Measurements from ENCODE around the gene CD22. TPM values are rescaled to one million over a fixed set of nuclear protein-coding genes. Genes with fewer than 3 reads are reported as not detected.
"Not testable (repeated sequence)": the region's sequence is repeated elsewhere in the genome, so short reads cannot be mapped to it uniquely, and the experiment has no call there.

Gene CD22
- total RNA-seq, 4 donors from 2014 or later, result 7.2 to 22.8 (median 13.4) TPM

DNA sequence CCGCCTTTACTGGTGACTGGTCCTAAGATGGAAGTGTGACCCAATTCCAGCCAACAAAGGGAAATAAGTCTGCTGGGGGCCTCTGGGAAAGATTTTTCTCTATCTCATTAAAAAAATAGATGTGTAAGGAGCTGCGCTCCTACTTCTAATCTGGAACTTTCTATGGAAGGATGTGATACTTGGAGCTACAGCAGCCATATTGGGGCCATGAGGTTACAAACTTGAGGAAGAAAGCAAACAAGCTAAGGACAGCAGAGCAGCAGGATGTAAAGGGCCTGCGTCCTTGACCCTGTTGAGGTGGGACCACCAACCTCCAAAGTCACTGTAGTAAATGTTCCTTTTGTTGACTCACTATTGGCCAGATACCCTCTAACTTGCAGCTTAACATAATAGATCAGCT is 49.4 kb downstream of the CD22 start:
- no peaks in the 10 kb centered on the region for H3K27me3 ChIP-seq
- H3K9me3 ChIP-seq, result peaks cover 0 to 9% (median 0%) of the 10 kb centered on the region in 4 donors
- WGBS, 2 donors, result 93 to 96% methylated on average over 3 of the region's 3 CpGs
- no peak overlapping the region for H3K4me3 ChIP-seq
- no peaks in the 10 kb centered on the region for H3K4me1 ChIP-seq
- H3K36me3 ChIP-seq, result no peaks in the 10 kb centered on the region
- TF ChIP-seq POLR2A (IDR thresholded peaks at IDR 0.05), result no peak
- no peak for TF ChIP-seq EP300 (IDR thresholded peaks at IDR 0.05)
- TF ChIP-seq, protein P1, sequence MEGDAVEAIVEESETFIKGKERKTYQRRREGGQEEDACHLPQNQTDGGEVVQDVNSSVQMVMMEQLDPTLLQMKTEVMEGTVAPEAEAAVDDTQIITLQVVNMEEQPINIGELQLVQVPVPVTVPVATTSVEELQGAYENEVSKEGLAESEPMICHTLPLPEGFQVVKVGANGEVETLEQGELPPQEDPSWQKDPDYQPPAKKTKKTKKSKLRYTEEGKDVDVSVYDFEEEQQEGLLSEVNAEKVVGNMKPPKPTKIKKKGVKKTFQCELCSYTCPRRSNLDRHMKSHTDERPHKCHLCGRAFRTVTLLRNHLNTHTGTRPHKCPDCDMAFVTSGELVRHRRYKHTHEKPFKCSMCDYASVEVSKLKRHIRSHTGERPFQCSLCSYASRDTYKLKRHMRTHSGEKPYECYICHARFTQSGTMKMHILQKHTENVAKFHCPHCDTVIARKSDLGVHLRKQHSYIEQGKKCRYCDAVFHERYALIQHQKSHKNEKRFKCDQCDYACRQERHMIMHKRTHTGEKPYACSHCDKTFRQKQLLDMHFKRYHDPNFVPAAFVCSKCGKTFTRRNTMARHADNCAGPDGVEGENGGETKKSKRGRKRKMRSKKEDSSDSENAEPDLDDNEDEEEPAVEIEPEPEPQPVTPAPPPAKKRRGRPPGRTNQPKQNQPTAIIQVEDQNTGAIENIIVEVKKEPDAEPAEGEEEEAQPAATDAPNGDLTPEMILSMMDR (IDR thresholded peaks at IDR 0.05), result no peak
- H3K27ac ChIP-seq, result no peak overlapping the region
- DNase-seq (ENCODE audit: low spot score in 2 of 2), result no peak

DNA sequence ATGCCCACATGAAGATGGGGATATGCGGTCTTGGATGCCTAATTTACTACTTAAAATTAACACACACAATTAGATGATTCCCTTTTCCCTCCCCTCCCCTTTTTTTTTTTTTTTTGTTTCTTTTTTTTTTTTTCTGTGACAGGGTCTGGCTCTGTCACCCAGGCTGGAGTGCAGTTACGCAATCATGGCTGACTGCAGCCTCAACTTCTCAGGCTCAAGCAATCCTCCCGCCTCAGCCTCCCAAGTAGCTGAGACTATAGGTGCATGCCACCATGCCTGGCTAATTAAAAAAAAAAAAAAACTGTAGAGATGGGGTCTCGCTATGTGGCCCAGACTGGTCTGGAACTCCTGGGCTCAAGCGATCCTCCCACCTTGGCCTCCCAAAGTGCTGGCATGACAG is 50.6 kb downstream of the CD22 start:
- H3K4me3 ChIP-seq; H3K27ac ChIP-seq; DNase-seq (ENCODE audit: low spot score in 2 of 2); H3K4me1 ChIP-seq; H3K36me3 ChIP-seq; H3K9me3 ChIP-seq; H3K27me3 ChIP-seq: not testable (repeated sequence)
- WGBS, 2 donors, result 87 to 91% methylated on average over 5 of the region's 5 CpGs

DNA sequence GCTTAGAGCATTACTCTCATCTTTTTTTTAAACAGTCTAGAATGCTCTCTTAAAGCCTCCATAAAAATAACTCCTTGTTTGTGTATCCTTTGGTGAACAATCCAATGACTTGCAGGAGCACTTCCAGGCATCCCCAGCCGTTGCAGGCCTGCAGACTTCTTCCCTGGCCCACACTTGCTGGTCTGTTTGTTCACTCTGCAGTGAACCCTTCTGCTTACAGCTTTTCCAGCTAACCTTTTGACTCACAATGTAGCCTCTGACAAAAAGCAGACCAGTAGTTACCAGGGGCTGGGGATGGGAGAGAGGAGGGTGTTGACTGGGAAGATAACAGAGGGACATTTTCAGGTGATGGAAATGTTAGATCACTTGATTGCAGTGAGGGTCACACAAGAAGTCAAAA is 51.0 kb downstream of the CD22 start:
- no peaks in the 10 kb centered on the region for H3K4me1 ChIP-seq
- no peak overlapping the region for H3K4me3 ChIP-seq
- TF ChIP-seq POLR2A (IDR thresholded peaks at IDR 0.05) (no peak), EP300 (IDR thresholded peaks at IDR 0.05) (no peak)
- TF ChIP-seq, protein P1 (IDR thresholded peaks at IDR 0.05), result no peak
- no peak overlapping the region for H3K27ac ChIP-seq
- H3K36me3 ChIP-seq, result no peaks in the 10 kb centered on the region
- DNase-seq (ENCODE audit: low spot score in 2 of 2), result no peak
- peaks cover 0 to 9% (median 0%) of the 10 kb centered on the region in 4 donors for H3K9me3 ChIP-seq
- no peaks in the 10 kb centered on the region for H3K27me3 ChIP-seq
- WGBS, 2 donors, result 31 to 36% methylated on average over 1 of the region's 1 CpG

DNA sequence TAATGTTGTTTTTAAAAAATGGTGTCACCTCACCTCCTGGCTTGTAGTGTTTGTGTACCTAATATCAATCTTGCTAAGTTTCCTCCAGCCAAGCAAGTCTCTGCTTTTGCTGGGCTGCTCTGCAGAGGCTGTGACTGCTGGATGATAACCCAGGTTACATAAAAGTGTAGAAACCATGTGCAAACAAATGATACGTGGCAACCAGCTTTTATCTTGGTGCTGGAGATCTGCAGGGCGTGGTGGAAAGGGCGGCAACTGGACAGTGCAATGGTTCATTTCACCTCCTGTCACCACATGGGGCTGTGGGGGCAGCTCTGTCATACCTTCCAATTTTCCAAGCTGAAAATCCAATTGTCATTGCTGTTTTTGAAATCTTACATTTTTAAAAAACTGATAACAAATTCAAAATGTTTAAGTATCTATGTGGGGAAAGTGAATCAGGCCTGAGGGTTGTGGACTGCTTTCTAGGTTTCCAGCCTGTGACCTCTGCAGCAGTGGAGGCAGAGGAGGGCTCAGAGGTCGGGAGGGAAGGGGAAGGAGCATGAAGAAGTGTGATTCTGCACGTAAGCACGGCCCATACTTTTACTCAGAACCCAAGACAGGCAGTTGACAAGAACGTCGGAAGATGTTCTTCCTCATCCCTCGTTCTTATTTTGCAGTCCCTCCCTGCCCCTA is 51.6 kb downstream of the CD22 start:
- DNase-seq (ENCODE audit: low spot score in 2 of 2), result no peak
- TF ChIP-seq POLR2A (IDR thresholded peaks at IDR 0.05) (no peak), EP300 (IDR thresholded peaks at IDR 0.05) (no peak)
- TF ChIP-seq, protein P1 (IDR thresholded peaks at IDR 0.05), result no peak
- WGBS, 2 donors, result 62 to 65% methylated on average over 9 of the region's 9 CpGs

DNA sequence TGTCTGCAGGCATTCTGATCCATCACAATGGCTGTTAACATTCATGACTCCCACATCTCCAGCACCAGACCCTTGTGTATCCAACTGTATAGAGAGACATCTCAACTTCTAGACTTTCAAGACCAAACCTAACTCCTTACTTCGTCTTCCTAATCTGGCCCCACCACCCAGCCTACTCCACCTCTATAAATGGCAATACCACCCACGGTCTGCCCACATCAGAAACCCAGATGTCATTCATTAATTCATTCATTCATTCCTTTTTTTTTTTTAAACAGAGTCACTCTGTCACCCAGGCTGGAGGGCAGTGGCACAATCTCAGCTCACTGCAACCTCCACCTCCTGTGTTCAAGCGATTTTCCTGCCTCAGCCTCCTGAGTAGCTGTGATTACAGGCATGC is 52.3 kb downstream of the CD22 start:
- Histone ChIP-seq H3K27ac (no peak overlapping the region), H3K9me3 (peaks cover 0 to 22% (median 0%) of the 10 kb centered on the region in 4 donors), H3K27me3 (no peaks in the 10 kb centered on the region), H3K4me1 (no peaks in the 10 kb centered on the region), H3K4me3 (no peak overlapping the region), H3K36me3 (no peaks in the 10 kb centered on the region)
- WGBS, 2 donors, result 63 to 81% methylated on average over 3 of the region's 3 CpGs
- TF ChIP-seq EP300 (IDR thresholded peaks at IDR 0.05), result no peak
- no peak for DNase-seq (ENCODE audit: low spot score in 2 of 2)

More for the DNA sequence above, 51.6 kb downstream of the CD22 start:
- Histone ChIP-seq H3K4me3 (no peak overlapping the region), H3K27ac (no peak overlapping the region), H3K36me3 (no peaks in the 10 kb centered on the region), H3K9me3 (peaks cover 0 to 15% (median 0%) of the 10 kb centered on the region in 4 donors), H3K4me1 (no peaks in the 10 kb centered on the region), H3K27me3 (no peaks in the 10 kb centered on the region)

DNA sequence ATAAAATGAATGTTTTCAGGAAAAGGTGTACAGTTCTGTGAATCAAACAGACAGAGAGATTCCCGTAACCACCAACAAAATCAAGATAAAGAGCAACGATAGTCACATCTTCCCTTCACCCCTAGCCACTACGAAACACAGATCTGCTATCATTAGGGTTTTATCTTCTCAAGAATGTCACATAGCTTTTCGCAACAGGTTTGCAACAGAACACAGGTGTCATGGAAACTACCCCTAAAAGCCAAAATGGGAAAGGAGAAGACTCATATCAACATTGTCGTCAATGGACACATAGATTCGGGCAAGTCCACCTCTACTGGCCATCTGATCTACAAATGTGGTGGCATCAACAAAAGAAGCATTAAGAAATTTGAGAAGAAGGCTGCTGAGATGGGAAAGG is 52.9 kb downstream of the CD22 start:
- no peaks in the 10 kb centered on the region for H3K36me3 ChIP-seq
- no peak for DNase-seq (ENCODE audit: low spot score in 2 of 2)
- 93 to 97% methylated on average over 6 of the region's 6 CpGs for WGBS, 2 donors
- no peak overlapping the region for H3K27ac ChIP-seq
- no peaks in the 10 kb centered on the region for H3K4me1 ChIP-seq
- TF ChIP-seq EP300 (IDR thresholded peaks at IDR 0.05) (no peak), POLR2A (IDR thresholded peaks at IDR 0.05) (no peak)
- TF ChIP-seq, protein P1 (IDR thresholded peaks at IDR 0.05), result no peak
- peaks cover 0 to 22% (median 0%) of the 10 kb centered on the region in 4 donors for H3K9me3 ChIP-seq
- no peak overlapping the region for H3K4me3 ChIP-seq
- H3K27me3 ChIP-seq, result no peaks in the 10 kb centered on the region

Data from tibial nerve (tissue), 4 donors.